ENCODE data around the gene BANF1. TPM values are rescaled to one million over a fixed set of nuclear protein-coding genes. Genes with fewer than 3 reads are reported as not detected.

BANF1 gene
- total and polyA plus RNA-seq, 2 experiments from 2014 or later, result 77.0 to 496 TPM

- no peaks in the 10 kb centered on the region for H3K36me3 ChIP-seq
- no peak overlapping the region for H3K4me3 ChIP-seq
- no peak for TF ChIP-seq CTCF (IDR thresholded peaks at IDR 0.05; ENCODE audit: low read depth, low read length)
- H3K27me3 ChIP-seq, result peaks cover 24% of the 10 kb centered on the region
- peak in 1 of 2 donors; percentile 57 for DNase-seq (ENCODE audit: low read depth in 1 of 2, low spot score in 1 of 2)
- no peaks in the 10 kb centered on the region for H3K9me3 ChIP-seq (ENCODE audit: low read depth)
- no peaks in the 10 kb centered on the region for H3K4me1 ChIP-seq (ENCODE audit: low read depth)
- H3K27ac ChIP-seq, result no peak overlapping the region
Measured at GRCh38 chr11:66012946-66013761, 10.9 kb downstream of the BANF1 start.

- Histone ChIP-seq H3K36me3 (no peaks in the 10 kb centered on the region), H3K4me1 (ENCODE audit: low read depth) (no peaks in the 10 kb centered on the region), H3K27ac (no peak overlapping the region), H3K9me3 (ENCODE audit: low read depth) (no peaks in the 10 kb centered on the region), H3K4me3 (no peak overlapping the region), H3K27me3 (peaks cover 24% of the 10 kb centered on the region)
- no peak for TF ChIP-seq CTCF (IDR thresholded peaks at IDR 0.05; ENCODE audit: low read depth, low read length)
- no peak for DNase-seq (ENCODE audit: low read depth in 1 of 2, low spot score in 1 of 2)
Measured at GRCh38 chr11:66013762-66014100, 11.4 kb downstream of the BANF1 start.

GRCh38 chr11:66014804-66015453, 12.6 kb downstream of the BANF1 start:
- Histone ChIP-seq H3K27ac (no peak overlapping the region), H3K27me3 (peaks cover 24% of the 10 kb centered on the region), H3K36me3 (no peaks in the 10 kb centered on the region), H3K9me3 (ENCODE audit: low read depth) (no peaks in the 10 kb centered on the region), H3K4me3 (no peak overlapping the region), H3K4me1 (ENCODE audit: low read depth) (no peaks in the 10 kb centered on the region)
- TF ChIP-seq CTCF (IDR thresholded peaks at IDR 0.05; ENCODE audit: low read depth, low read length), result no peak
- DNase-seq (ENCODE audit: low read depth in 1 of 2, low spot score in 1 of 2), result no peak

GRCh38 chr11:66015454-66015881, 13.2 kb downstream of the BANF1 start:
- Histone ChIP-seq H3K36me3 (no peaks in the 10 kb centered on the region), H3K9me3 (ENCODE audit: low read depth) (no peaks in the 10 kb centered on the region), H3K4me1 (ENCODE audit: low read depth) (no peaks in the 10 kb centered on the region), H3K4me3 (no peak overlapping the region), H3K27ac (no peak overlapping the region), H3K27me3 (peaks cover 21% of the 10 kb centered on the region)
- no peak for TF ChIP-seq CTCF (IDR thresholded peaks at IDR 0.05; ENCODE audit: low read depth, low read length)
- peak in 1 of 2 donors; percentile 37 for DNase-seq (ENCODE audit: low read depth in 1 of 2, low spot score in 1 of 2)

GRCh38 chr11:66015936-66016792, 13.9 kb downstream of the BANF1 start:
- Histone ChIP-seq H3K4me1 (ENCODE audit: low read depth) (no peaks in the 10 kb centered on the region), H3K9me3 (ENCODE audit: low read depth) (no peaks in the 10 kb centered on the region), H3K4me3 (no peak overlapping the region), H3K36me3 (no peaks in the 10 kb centered on the region), H3K27me3 (peaks cover 16% of the 10 kb centered on the region), H3K27ac (no peak overlapping the region)
- DNase-seq (ENCODE audit: low read depth in 1 of 2, low spot score in 1 of 2), result no peak
- TF ChIP-seq CTCF (IDR thresholded peaks at IDR 0.05; ENCODE audit: low read depth, low read length), result no peak
